K562 (cell line): ENCODE data around the gene TRIM2. TPM values are rescaled to one million over a fixed set of nuclear protein-coding genes. Genes with fewer than 3 reads are reported as not detected.
A peak's percentile ranks its signal among the peaks of the same experiment; 100 is the strongest.

Experiments
- ATAC-seq: fragments of 200-7000 bp; cut with Tn5 transposase; 3 replicates; pipeline ENCODE4 v1.9.1; 2020; ENCODE audit warnings: moderate library complexity
- BruUV-seq: library from RNA; stranded (reverse); fragments of 400-500 nt; replicated peaks from 2 replicates; lab custom pipeline; 2021; lab: Mats Ljungman, UMichigan
- CTCF ChIA-PET: fragments of 300-600 bp; formaldehyde crosslinking; extraction: SDS; loops from one replicate; lab custom pipeline; 2021; ENCODE audit warnings: low intra/inter-chr PET ratio; lab: Yijun Ruan, JAX
- POLR2A ChIA-PET: fragments of 300-600, 350-650 bp; sonication (Branson Sonifier 250); formaldehyde crosslinking; extraction: SDS; loops from one replicate; lab custom pipeline; 2021; ENCODE audit warnings: antibody characterized with exemption, inconsistent platforms; lab: Yijun Ruan, JAX
- DNase-seq, 4 experiments: peaks; one replicate each; pipeline versions ENCODE4 v3.0.0 to v3.0.0-alpha.2; 2011 to 2018; ENCODE audit warnings: low spot score in 3 of 4, mixed read lengths in 3 of 4; ENCODE audit errors: extremely low read depth in 1 of 4
- FAIRE-seq: peaks from 2 replicates; lab custom pipeline; 2011; peaks lifted over from hg19 to GRCh38; lab: Jason Lieb, UNC
- H2AFZ ChIP-seq: 2 replicates; pipeline ENCODE4 v1.6.0; 2011; ENCODE audit warnings: low read depth, low read length, control low read depth, inconsistent platforms
- H3K27ac ChIP-seq: fragments of 200-600 bp; 3 replicates; pipeline ENCODE4 v1.8.0; 2011; ENCODE audit warnings: low read depth, mild to moderate bottlenecking, control low read depth, inconsistent platforms, low read length, moderate library complexity, mixed read lengths; ENCODE audit errors: extremely low read depth
- H3K27me3 ChIP-seq, 2 experiments: fragments of 300-600 bp in 1 of 2; 2 replicates in 1 of 2; 3 replicates in 1 of 2; pipeline versions ENCODE4 v1.6.0 to v1.8.0; 2011; ENCODE audit warnings: inconsistent platforms in 2 of 2, low read length in 2 of 2, mild to moderate bottlenecking in 1 of 2, mixed read lengths in 1 of 2, moderate library complexity in 1 of 2; ENCODE audit not compliant: control insufficient read depth in 2 of 2, insufficient read depth in 2 of 2
- H3K36me3 ChIP-seq: fragments of 300-600 bp; 3 replicates; pipeline ENCODE4 v1.8.0; 2011; ENCODE audit warnings: mild to moderate bottlenecking, low read length, inconsistent platforms; ENCODE audit not compliant: control insufficient read depth, insufficient read depth
- H3K4me1 ChIP-seq, 2 experiments: fragments of 200-600 bp in 1 of 2; replicated peaks in 1 of 2; 2 replicates in 1 of 2; 3 replicates in 1 of 2; pipeline versions ENCODE4 v1.5.1 to v1.8.0; 2011; ENCODE audit warnings: inconsistent platforms in 2 of 2, low read length in 2 of 2, mild to moderate bottlenecking in 1 of 2, mixed read lengths in 1 of 2, moderate library complexity in 1 of 2; ENCODE audit not compliant: control insufficient read depth in 2 of 2, insufficient read depth in 2 of 2
- H3K4me2 ChIP-seq: 2 replicates; pipeline ENCODE4 v1.6.1; 2011; ENCODE audit warnings: low read length, control low read depth, inconsistent platforms, mixed read lengths; ENCODE audit not compliant: insufficient read depth
- H3K4me3 ChIP-seq: fragments of 200-600 bp; sonication (generic), shearing (Covaris generic); 2 replicates; pipeline ENCODE4 v1.5.1; 2016; ENCODE audit warnings: control low read depth, inconsistent platforms
- H3K79me2 ChIP-seq: fragments of 200-600 bp; 3 replicates; pipeline ENCODE4 v1.8.0; 2011; ENCODE audit warnings: low read length, inconsistent platforms; ENCODE audit not compliant: control insufficient read depth, insufficient read depth
- H3K9ac ChIP-seq, 2 experiments: 2 replicates each; pipeline versions ENCODE4 v1.6.0 to v1.6.1; 2011; ENCODE audit warnings: low read depth in 2 of 2, low read length in 2 of 2, control low read depth in 1 of 2, inconsistent platforms in 1 of 2, mild to moderate bottlenecking in 1 of 2, mixed read lengths in 1 of 2; ENCODE audit not compliant: insufficient read depth in 1 of 2
- H3K9me1 ChIP-seq: one replicate; pipeline ENCODE4 v1.6.0; 2011; ENCODE audit warnings: inconsistent platforms, mild to moderate bottlenecking, low read length, moderate library complexity; ENCODE audit not compliant: control insufficient read depth, insufficient read depth
- H3K9me3 ChIP-seq: replicated peaks from 2 replicates; pipeline ENCODE4 v1.5.1; 2011; ENCODE audit warnings: low read depth, low read length, inconsistent platforms; ENCODE audit not compliant: control insufficient read depth, insufficient read depth
- H4K20me1 ChIP-seq: replicated peaks from 2 replicates; pipeline ENCODE4 v1.6.1; 2011; ENCODE audit warnings: low read length, inconsistent platforms, mixed read lengths; ENCODE audit not compliant: control insufficient read depth, insufficient read depth
- IRF2 ChIP-seq: sonication (generic); formaldehyde crosslinking; IDR thresholded peaks from 2 replicates; pipeline ENCODE4 v1.8.1; 2022; ENCODE audit warnings: mild to moderate bottlenecking, missing genetic modification reagents
- MAFF ChIP-seq: IDR thresholded peaks from 2 replicates; pipeline ENCODE4 v1.6.1; 2012; ENCODE audit warnings: low read length, improper control_type of control experiment
- RBM34 ChIP-seq: fragments of 200-400 bp; formaldehyde crosslinking; IDR thresholded peaks from 2 replicates; pipeline ENCODE4 v1.6.1; 2018; ENCODE audit warnings: low read length, borderline replicate concordance; ENCODE audit not compliant: insufficient read depth
- SREBF2 ChIP-seq: sonication (generic); formaldehyde crosslinking; IDR thresholded peaks from 2 replicates; pipeline ENCODE4 v1.4.0; 2020; ENCODE audit warnings: mild to moderate bottlenecking, missing genetic modification reagents
- ZBTB1 ChIP-seq: sonication (generic); formaldehyde crosslinking; IDR thresholded peaks from 2 replicates; pipeline ENCODE4 v1.8.1; 2023; ENCODE audit warnings: missing genetic modification reagents, low read depth, mild to moderate bottlenecking, borderline replicate concordance
- ZNF282 ChIP-seq: sonication (generic); formaldehyde crosslinking; IDR thresholded peaks from 2 replicates; pipeline ENCODE4 v1.8.1; 2023; ENCODE audit warnings: missing genetic modification reagents
- ZNF316 ChIP-seq: fragments of 450-650 bp; IDR thresholded peaks from 2 replicates; pipeline ENCODE4 v1.6.1; 2016
- WGBS: fragments of 100-300 bp; shearing (Covaris generic); methylation state at CpG from one replicate; pipeline ENCODE4 v1.1.6; 2016; ENCODE audit warnings: low coverage, mixed read lengths; ENCODE audit not compliant: insufficient coverage; ENCODE audit errors: missing lambda C conversion rate; 5-methylcytosine and 5-hydroxymethylcytosine counted together
- in situ Hi-C: fragments of 300-500 bp; cut with MboI; formaldehyde crosslinking; loops from 4 replicates; pipeline ENCODE4 v1.15.0; 2018; ENCODE audit warnings: inconsistent platforms, mixed read lengths
- intact Hi-C: fragments of 100-400 bp; cut with micrococcal nuclease; formaldehyde crosslinking; loops from 2 replicates; pipeline ENCODE4 v1.14.2; 2022
- polyA plus RNA-seq, 8 experiments: library from polyadenylated mRNA; depleted of rRNA in 4 of 8; stranded (reverse) in 5 of 8; unstranded in 3 of 8; fragments of >200 nt; fragmentation: Nextera tagmentation in 2 of 8; fragmentation: Illumina TruSeq in 1 of 8; extraction: Ambion mirVana in 2 of 8; extraction: Trizol in 1 of 8; gene quantifications; 2 replicates each; pipeline versions ENCODE4 v1.2.1 to v1.2.3, GENCODE V29; 2011 to 2014; ENCODE audit warnings: inconsistent platforms in 1 of 8, missing spikeins in 1 of 8
- total RNA-seq, 7 experiments: library from RNA; depleted of rRNA in 6 of 7; stranded (reverse); fragments of >200 nt in 6 of 7; fragmentation: Illumina TruSeq in 2 of 7; extraction: Trizol in 2 of 7; gene quantifications; 2 replicates each; pipeline versions ENCODE4 v1.2.1 to v1.2.3, GENCODE V29; 2011 to 2021; ENCODE audit warnings: low replicate concordance in 1 of 7

The TRIM2 gene
- total and polyA plus RNA-seq, 9 of the 15 experiments (the other 6 are each of a cell fraction or from before 2014, with no cell fraction given), result 0.01 to 0.41 (median 0.13) TPM; not detected in 1

- no peak for TF ChIP-seq RBM34
- no peak for TF ChIP-seq SREBF2 (CRISPR knock-in tag)
- no peak for TF ChIP-seq ZNF282 (CRISPR knock-in tag)
- TF ChIP-seq IRF2, result no peak
These were observed 79.0 kb downstream of the TRIM2 start (continued) for GRCh38 chr4:153283260-153283659.

GRCh38 chr4:153290134-153290533 is 85.9 kb downstream of the TRIM2 start:
- intact Hi-C loops (no loop called here), in situ Hi-C loops (no loop called here)
- H2AFZ ChIP-seq, result no peak overlapping the region
- TF ChIP-seq MAFF (0 out of 2 replicates have a peak, but pooled peaks have one; percentile 30), ZNF316 (peak; percentile 46; the same call in 1 of the 2 replicates), ZBTB1 (CRISPR knock-in tag) (no peak)
- no peaks in the 10 kb centered on the region for H4K20me1 ChIP-seq
- 23% methylated on average over 3 of the region's 3 CpGs for WGBS
- no peak overlapping the region for H3K9ac ChIP-seq
- no TSS peak for BruUV-seq
- H3K27ac ChIP-seq, result no peak overlapping the region
- H3K9me1 ChIP-seq, result no peaks in the 10 kb centered on the region
- DNase-seq (no peak), FAIRE-seq (no peak), ATAC-seq (no peak)
- ChIA-PET CTCF (no interaction called here), POLR2A (interaction anchor here (1.6 kb wide), 1 partner anchor 29 kb away, joined by 6 read pairs; no protein-coding TSS in a partner anchor)
- no peaks in the 10 kb centered on the region for H3K79me2 ChIP-seq
- no peaks in the 10 kb centered on the region for H3K36me3 ChIP-seq
- peaks cover 0 to 3% of the 10 kb centered on the region in 2 experiments; a peak in 2 of 5 replicates for H3K4me1 ChIP-seq
- no peak overlapping the region for H3K4me3 ChIP-seq
- no peak overlapping the region for H3K4me2 ChIP-seq
- peaks cover 5 to 14% of the 10 kb centered on the region in 2 experiments for H3K27me3 ChIP-seq
- no peaks in the 10 kb centered on the region for H3K9me3 ChIP-seq
